GM12891 (cell line): Measurements from ENCODE around the gene SMCO1.

Source experiments
- POLR2A ChIP-seq: IDR thresholded peaks from 2 replicates; pipeline ENCODE4 v1.6.1; 2011; ENCODE audit warnings: low read depth, low read length, control low read depth
- POLR2AphosphoS5 ChIP-seq: IDR thresholded peaks from 2 replicates; pipeline ENCODE4 v1.6.1; 2011; ENCODE audit warnings: low read depth, low read length, control low read depth
- POU2F2 ChIP-seq: IDR thresholded peaks from 2 replicates; pipeline ENCODE4 v1.6.1; 2011; ENCODE audit warnings: low read depth, mild to moderate bottlenecking, control low read depth, low read length, moderate library complexity
- SPI1 ChIP-seq: IDR thresholded peaks from 2 replicates; pipeline ENCODE4 v1.6.1; 2011; ENCODE audit warnings: low read depth, low read length, control low read depth
- TAF1 ChIP-seq: IDR thresholded peaks from 2 replicates; pipeline ENCODE4 v1.6.1; 2011; ENCODE audit warnings: low read depth, low read length, control low read depth

- TF ChIP-seq POLR2A (no peak), POLR2AphosphoS5 (no peak), SPI1 (no peak), TAF1 (no peak), POU2F2 (peak; percentile 73)
These were observed 15.2 kb downstream of the SMCO1 start for GRCh38 chr3:196499807-196500524.
